ENCODE data around the gene CTCF.
"Not testable (repeated sequence)": the region's sequence is repeated elsewhere in the genome, so short reads cannot be mapped to it uniquely, and the experiment has no call there.

The CTCF gene

GRCh38 chr16:67562526-67562917, at the start of gene CTCF:
Gene CTCF (plus strand): TSS chr16:67562526. CDS start chr16:67610833, 48,307 bp downstream.
- DNase-seq (ENCODE audit: low read depth, low spot score), result no peak

- not testable (repeated sequence) for DNase-seq (ENCODE audit: low read depth, low spot score)
These were observed 48.4 kb upstream of the CTCF start for GRCh38 chr16:67513892-67514291.

GRCh38 chr16:67514382-67514828, 47.9 kb upstream of the CTCF start:
- no peak for DNase-seq (ENCODE audit: low read depth, low spot score)

- DNase-seq (ENCODE audit: low read depth, low spot score), result no peak
These were observed 45.8 kb upstream of the CTCF start for GRCh38 chr16:67516296-67517154.

- no peak for DNase-seq (ENCODE audit: low read depth, low spot score)
These were observed 45.2 kb upstream of the CTCF start for GRCh38 chr16:67517155-67517445.

GRCh38 chr16:67517661-67518423, 44.5 kb upstream of the CTCF start:
- DNase-seq (ENCODE audit: low read depth, low spot score), result no peak

- no peak for DNase-seq (ENCODE audit: low read depth, low spot score)
These were observed 43.6 kb upstream of the CTCF start for GRCh38 chr16:67518676-67519075.

GRCh38 chr16:67519242-67519641, 43.1 kb upstream of the CTCF start:
- DNase-seq (ENCODE audit: low read depth, low spot score), result no peak

- peak; percentile 65 for DNase-seq (ENCODE audit: low read depth, low spot score)
These were observed 41.1 kb upstream of the CTCF start for GRCh38 chr16:67521095-67521804.

GRCh38 chr16:67525176-67525860, 37.0 kb upstream of the CTCF start:
- no peak for DNase-seq (ENCODE audit: low read depth, low spot score)

- no peak for DNase-seq (ENCODE audit: low read depth, low spot score)
These were observed 36.1 kb upstream of the CTCF start for GRCh38 chr16:67526149-67526791.

- DNase-seq (ENCODE audit: low read depth, low spot score), result no peak
These were observed 34.0 kb upstream of the CTCF start, which contains the start of gene RIPOR1 for GRCh38 chr16:67528222-67528869. Gene RIPOR1 (plus strand): TSS chr16:67528829. CDS start chr16:67538447, 9,618 bp downstream.

GRCh38 chr16:67528870-67529581, 33.3 kb upstream of the CTCF start:
- DNase-seq (ENCODE audit: low read depth, low spot score), result no peak

GRCh38 chr16:67529582-67530012, 32.7 kb upstream of the CTCF start:
- DNase-seq (ENCODE audit: low read depth, low spot score), result no peak

- DNase-seq (ENCODE audit: low read depth, low spot score), result no peak
These were observed 32.0 kb upstream of the CTCF start for GRCh38 chr16:67530013-67530939.

- DNase-seq (ENCODE audit: low read depth, low spot score), result no peak
These were observed 31.1 kb upstream of the CTCF start for GRCh38 chr16:67531247-67531646.

- no peak for DNase-seq (ENCODE audit: low read depth, low spot score)
These were observed 29.2 kb upstream of the CTCF start for GRCh38 chr16:67533024-67533560.

- not testable (repeated sequence) for DNase-seq (ENCODE audit: low read depth, low spot score)
These were observed 28.3 kb upstream of the CTCF start for GRCh38 chr16:67533987-67534386.
